Measurements from ENCODE around the gene FGF1.

- TF ChIP-seq, protein P1, sequence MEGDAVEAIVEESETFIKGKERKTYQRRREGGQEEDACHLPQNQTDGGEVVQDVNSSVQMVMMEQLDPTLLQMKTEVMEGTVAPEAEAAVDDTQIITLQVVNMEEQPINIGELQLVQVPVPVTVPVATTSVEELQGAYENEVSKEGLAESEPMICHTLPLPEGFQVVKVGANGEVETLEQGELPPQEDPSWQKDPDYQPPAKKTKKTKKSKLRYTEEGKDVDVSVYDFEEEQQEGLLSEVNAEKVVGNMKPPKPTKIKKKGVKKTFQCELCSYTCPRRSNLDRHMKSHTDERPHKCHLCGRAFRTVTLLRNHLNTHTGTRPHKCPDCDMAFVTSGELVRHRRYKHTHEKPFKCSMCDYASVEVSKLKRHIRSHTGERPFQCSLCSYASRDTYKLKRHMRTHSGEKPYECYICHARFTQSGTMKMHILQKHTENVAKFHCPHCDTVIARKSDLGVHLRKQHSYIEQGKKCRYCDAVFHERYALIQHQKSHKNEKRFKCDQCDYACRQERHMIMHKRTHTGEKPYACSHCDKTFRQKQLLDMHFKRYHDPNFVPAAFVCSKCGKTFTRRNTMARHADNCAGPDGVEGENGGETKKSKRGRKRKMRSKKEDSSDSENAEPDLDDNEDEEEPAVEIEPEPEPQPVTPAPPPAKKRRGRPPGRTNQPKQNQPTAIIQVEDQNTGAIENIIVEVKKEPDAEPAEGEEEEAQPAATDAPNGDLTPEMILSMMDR (conservative IDR thresholded peaks at IDR 0.05; ENCODE audit: low read length) = no peak
- no peak for TF ChIP-seq EZH2phosphoT487 (IDR thresholded peaks at IDR 0.05; ENCODE audit: borderline replicate concordance)
Observed at GRCh38 chr5:142679744-142680143, 6.1 kb downstream of the FGF1 start.

All from Loucy (cell line).